GM23338 (cell line): ENCODE data around the gene SNAPC2.

Experiments used
- CREB1 ChIP-seq: fragments of 250-450 bp; sonication (Bioruptor Pico); IDR thresholded peaks from 2 replicates; pipeline ENCODE4 v1.5.0; 2020; ENCODE audit warnings: low read depth, mild to moderate bottlenecking, moderate library complexity
- CTCF ChIP-seq, 2 experiments: fragments of 200-600 bp in 1 of 2; sonication (generic) in 1 of 2; conservative IDR thresholded peaks; 2 replicates each; pipeline versions ENCODE4 v1.5.1 to v1.6.1; 2016 to 2017; ENCODE audit warnings: antibody characterized with exemption in 2 of 2, low read depth in 2 of 2, mild to moderate bottlenecking in 2 of 2, moderate library complexity in 1 of 2
- ETS1 ChIP-seq: IDR thresholded peaks from 2 replicates; pipeline ENCODE4 v1.6.1; 2016; ENCODE audit warnings: antibody characterized with exemption
- EZH2 ChIP-seq: fragments of 200-600 bp; sonication (generic); IDR thresholded peaks from one replicate; pipeline ENCODE4 v1.8.0; 2017; ENCODE audit warnings: antibody characterized with exemption, mild to moderate bottlenecking, low read depth; ENCODE audit not compliant: unreplicated experiment
- EZH2phosphoT487 ChIP-seq: fragments of 200-600 bp; sonication (generic); IDR thresholded peaks from one replicate; pipeline ENCODE4 v1.8.1; 2018; ENCODE audit warnings: antibody characterized with exemption; ENCODE audit not compliant: unreplicated experiment
- JUNB ChIP-seq: IDR thresholded peaks from one replicate; pipeline ENCODE4 v1.6.1; 2016; ENCODE audit warnings: antibody characterized with exemption; ENCODE audit not compliant: unreplicated experiment
- NANOG ChIP-seq: IDR thresholded peaks from 2 replicates; pipeline ENCODE4 v1.6.1; 2016; ENCODE audit warnings: antibody characterized with exemption, borderline replicate concordance
- POLR2AphosphoS5 ChIP-seq: IDR thresholded peaks from 2 replicates; pipeline ENCODE4 v1.6.1; 2016; ENCODE audit warnings: antibody characterized with exemption, low read depth
- REST ChIP-seq: IDR thresholded peaks from one replicate; pipeline ENCODE4 v1.6.1; 2018; ENCODE audit warnings: antibody characterized with exemption; ENCODE audit not compliant: unreplicated experiment
- ZNF331 ChIP-seq: fragments of 250-450 bp; sonication (Bioruptor Pico); IDR thresholded peaks from 2 replicates; pipeline ENCODE4 v1.5.0; 2020; ENCODE audit warnings: low read depth, mild to moderate bottlenecking, moderate library complexity
- ZNF462 ChIP-seq: fragments of 250-450 bp; sonication (Bioruptor Pico); IDR thresholded peaks from 2 replicates; pipeline ENCODE4 v1.5.0; 2020; ENCODE audit warnings: mild to moderate bottlenecking, moderate library complexity

- TF ChIP-seq CTCF (conservative IDR thresholded peaks at IDR 0.05; ENCODE audit: low read depth in 2 of 2) (no peak), EZH2 (no peak), REST (no peak), POLR2AphosphoS5 (no peak), JUNB (no peak), CREB1 (no peak), ZNF331 (CRISPR knock-in tag) (no peak), EZH2phosphoT487 (no peak), NANOG (no peak), ETS1 (no peak), ZNF462 (CRISPR knock-in tag) (no peak)
These were observed 13.0 kb upstream of the SNAPC2 start for GRCh38 chr19:7907122-7907521.
